ENCODE results near the gene CHAT.

The CHAT gene

DNA sequence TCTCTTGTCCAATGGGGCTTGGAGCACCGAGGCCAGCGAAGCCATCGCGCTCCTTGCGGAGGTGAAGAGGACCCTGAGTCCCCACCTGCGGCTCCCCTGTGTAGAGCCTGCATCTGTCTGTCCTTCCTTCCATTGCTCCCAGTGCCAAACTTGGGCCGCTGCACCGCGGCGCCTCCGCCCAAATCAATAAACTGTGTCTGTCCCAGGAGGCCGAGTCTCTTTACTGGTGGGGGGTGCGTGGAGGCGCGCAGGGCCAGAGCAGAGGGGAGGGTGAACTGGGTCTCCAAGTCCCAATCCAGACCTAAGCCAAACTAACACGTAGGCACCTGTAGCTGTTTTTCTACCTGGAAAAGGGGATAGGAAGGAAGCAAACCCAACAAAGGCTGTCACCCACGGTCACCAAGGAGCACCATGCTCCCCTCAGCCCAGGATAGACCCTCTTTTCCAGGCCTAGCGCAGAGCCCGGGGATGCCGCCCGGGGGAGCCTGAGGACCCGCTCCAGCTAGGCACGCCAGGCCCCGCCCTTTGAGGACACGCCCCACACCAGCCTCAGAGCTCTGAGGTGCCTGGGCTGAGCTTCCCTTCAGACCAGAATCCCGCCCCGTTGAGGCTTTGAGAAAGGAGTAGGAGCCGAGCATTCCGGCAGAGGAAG lies 1.2 kb upstream of the CHAT start:
- Histone ChIP-seq H3K27me3 (ENCODE audit: control insufficient read depth, insufficient read depth, low read length) (peaks cover 12% of the 10 kb centered on the region), H2AFZ (no peak overlapping the region), H3K36me3 (ENCODE audit: control insufficient read depth, insufficient read depth, low read length) (no peaks in the 10 kb centered on the region), H3K27ac (no peak overlapping the region), H3K9me3 (ENCODE audit: control insufficient read depth, low read length) (no peaks in the 10 kb centered on the region), H3K79me2 (no peaks in the 10 kb centered on the region), H3K4me2 (ENCODE audit: low read length) (no peak overlapping the region), H3K9ac (no peak overlapping the region), H3K4me3 (ENCODE audit: low read depth, low read length) (no peak overlapping the region), H3K4me1 (peaks cover 14% of the 10 kb centered on the region)
- TF ChIP-seq, protein P1, sequence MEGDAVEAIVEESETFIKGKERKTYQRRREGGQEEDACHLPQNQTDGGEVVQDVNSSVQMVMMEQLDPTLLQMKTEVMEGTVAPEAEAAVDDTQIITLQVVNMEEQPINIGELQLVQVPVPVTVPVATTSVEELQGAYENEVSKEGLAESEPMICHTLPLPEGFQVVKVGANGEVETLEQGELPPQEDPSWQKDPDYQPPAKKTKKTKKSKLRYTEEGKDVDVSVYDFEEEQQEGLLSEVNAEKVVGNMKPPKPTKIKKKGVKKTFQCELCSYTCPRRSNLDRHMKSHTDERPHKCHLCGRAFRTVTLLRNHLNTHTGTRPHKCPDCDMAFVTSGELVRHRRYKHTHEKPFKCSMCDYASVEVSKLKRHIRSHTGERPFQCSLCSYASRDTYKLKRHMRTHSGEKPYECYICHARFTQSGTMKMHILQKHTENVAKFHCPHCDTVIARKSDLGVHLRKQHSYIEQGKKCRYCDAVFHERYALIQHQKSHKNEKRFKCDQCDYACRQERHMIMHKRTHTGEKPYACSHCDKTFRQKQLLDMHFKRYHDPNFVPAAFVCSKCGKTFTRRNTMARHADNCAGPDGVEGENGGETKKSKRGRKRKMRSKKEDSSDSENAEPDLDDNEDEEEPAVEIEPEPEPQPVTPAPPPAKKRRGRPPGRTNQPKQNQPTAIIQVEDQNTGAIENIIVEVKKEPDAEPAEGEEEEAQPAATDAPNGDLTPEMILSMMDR (IDR thresholded peaks at IDR 0.05): no peak

DNA sequence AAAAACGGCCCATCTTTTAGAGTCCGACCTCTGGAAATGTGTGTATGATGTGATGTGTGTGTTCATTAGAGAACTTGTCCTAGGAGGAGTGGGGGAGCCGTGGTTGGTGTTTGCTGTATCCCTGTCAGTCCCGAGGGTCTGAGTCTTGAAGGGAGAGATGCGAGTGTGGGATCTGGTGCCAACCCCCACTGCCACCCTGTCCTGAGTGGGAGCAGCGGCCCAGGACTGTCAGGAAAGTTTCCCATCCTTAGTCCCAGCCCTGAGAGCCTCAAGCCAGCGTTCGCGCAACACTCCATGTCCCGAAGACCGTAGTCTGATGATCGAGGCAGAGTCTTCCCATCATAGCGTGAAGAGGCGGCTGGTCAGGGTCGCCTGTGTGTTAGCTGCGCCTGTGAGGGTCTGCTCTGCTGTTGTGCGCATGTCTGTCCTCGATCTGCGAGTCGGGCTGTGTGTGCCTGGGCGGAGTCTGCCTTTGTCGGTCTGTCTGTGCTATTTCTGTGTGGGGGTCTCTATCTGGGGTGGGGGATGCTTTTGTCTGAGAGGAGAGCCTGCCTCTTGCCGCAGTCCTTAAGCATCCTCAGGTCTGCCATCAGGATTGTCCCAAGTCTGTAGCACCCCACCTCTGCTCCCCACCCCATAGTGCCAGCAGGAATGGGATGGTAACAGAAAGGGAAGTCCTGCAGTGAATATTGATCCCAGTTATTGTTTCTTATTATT lies 514 bp upstream of the CHAT start:
- Histone ChIP-seq H3K9ac (no peak overlapping the region), H3K9me3 (ENCODE audit: control insufficient read depth, low read length) (no peaks in the 10 kb centered on the region), H3K36me3 (ENCODE audit: control insufficient read depth, insufficient read depth, low read length) (no peaks in the 10 kb centered on the region), H3K4me2 (ENCODE audit: low read length) (no peak overlapping the region), H3K4me1 (peaks cover 14% of the 10 kb centered on the region), H2AFZ (peak overlapping the region; percentile 28), H3K27me3 (ENCODE audit: control insufficient read depth, insufficient read depth, low read length) (peaks cover 10% of the 10 kb centered on the region), H3K27ac (no peak overlapping the region), H3K4me3 (ENCODE audit: low read depth, low read length) (no peak overlapping the region), H3K79me2 (no peaks in the 10 kb centered on the region)
- TF ChIP-seq, protein P1 (IDR thresholded peaks at IDR 0.05): no peak

DNA sequence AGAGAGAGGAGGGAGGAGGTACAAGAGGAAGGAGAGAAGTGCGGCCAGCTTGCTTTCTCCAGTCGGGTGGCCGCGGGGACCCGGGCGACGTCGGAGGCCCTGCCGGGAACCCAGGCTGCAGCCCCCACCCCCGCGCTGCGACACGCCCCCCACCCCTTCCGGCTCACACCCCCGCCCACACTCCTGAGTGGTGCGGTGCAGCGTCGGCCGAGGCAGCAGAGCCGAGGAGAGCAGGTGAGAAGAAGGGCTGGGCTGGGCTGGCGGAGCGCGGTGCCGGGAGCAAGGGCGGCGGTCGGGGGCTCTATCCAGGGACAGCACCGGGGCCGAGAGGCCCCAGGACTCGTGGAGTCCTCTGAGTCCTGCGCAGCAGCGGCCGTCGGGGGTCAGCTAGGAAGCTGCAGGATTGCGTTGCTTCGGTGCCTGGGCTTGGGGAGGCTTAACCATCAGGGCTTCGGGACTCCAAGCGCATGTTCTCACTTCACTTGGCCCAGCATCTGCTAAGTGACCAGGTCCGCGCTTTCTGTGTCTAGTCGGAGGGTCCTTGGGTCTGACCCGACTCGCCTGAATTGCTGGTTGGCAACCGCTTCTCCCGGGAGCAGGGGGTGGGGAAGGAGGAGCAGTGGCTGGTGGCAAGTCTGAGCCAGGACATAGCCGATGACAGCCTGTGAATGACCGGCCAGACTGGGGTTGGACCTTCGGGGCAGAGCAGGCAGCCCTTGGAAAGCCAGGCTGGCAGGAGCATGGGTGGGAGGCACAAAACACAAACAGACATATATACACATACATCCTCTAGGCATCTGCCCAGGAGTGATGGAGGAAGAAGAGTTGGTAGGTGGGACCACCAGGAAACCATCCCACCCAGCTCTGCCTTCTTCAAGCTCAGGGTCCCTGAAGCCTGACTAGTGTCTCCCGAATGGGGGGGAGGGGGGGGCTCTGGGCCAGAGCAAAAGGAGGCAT lies 683 bp downstream of the CHAT start:
- H3K9ac ChIP-seq: no peak overlapping the region
- H3K36me3 ChIP-seq (ENCODE audit: control insufficient read depth, insufficient read depth, low read length): no peaks in the 10 kb centered on the region
- H2AFZ ChIP-seq: no peak overlapping the region
- H3K27me3 ChIP-seq (ENCODE audit: control insufficient read depth, insufficient read depth, low read length): peaks cover 4% of the 10 kb centered on the region
- H3K4me3 ChIP-seq (ENCODE audit: low read depth, low read length): no peak overlapping the region
- peaks cover 14% of the 10 kb centered on the region for H3K4me1 ChIP-seq
- H3K79me2 ChIP-seq: no peaks in the 10 kb centered on the region
- H3K9me3 ChIP-seq (ENCODE audit: control insufficient read depth, low read length): no peaks in the 10 kb centered on the region
- TF ChIP-seq, protein P1 (IDR thresholded peaks at IDR 0.05): no peak
- no peak overlapping the region for H3K4me2 ChIP-seq (ENCODE audit: low read length)
- H3K27ac ChIP-seq: no peak overlapping the region

DNA sequence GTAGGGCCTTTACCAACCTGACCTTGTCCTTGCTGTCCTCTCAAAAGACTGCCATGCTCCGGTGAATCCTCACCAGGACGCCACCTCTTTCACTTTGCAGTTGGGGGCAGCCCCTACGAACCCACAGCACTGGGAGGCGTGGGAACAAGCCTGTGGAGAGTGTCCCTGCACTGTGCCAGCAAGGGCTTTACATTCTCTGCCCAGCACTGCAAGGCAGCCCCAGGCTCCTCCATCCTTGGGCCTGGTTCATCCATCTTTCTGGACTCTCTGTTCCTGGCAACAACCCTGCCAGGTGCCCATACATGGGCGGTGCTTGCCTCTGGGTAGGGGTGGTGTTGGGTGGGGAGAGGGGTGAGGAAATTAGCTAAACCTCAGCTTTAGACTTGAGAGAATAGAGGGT lies 1.4 kb downstream of the CHAT start:
- no peak overlapping the region for H3K4me2 ChIP-seq (ENCODE audit: low read length)
- H3K27me3 ChIP-seq (ENCODE audit: control insufficient read depth, insufficient read depth, low read length): peaks cover 4% of the 10 kb centered on the region
- no peaks in the 10 kb centered on the region for H3K9me3 ChIP-seq (ENCODE audit: control insufficient read depth, low read length)
- peaks cover 14% of the 10 kb centered on the region for H3K4me1 ChIP-seq
- H3K9ac ChIP-seq: no peak overlapping the region
- TF ChIP-seq, protein P1 (IDR thresholded peaks at IDR 0.05): no peak
- no peaks in the 10 kb centered on the region for H3K36me3 ChIP-seq (ENCODE audit: control insufficient read depth, insufficient read depth, low read length)
- H3K4me3 ChIP-seq (ENCODE audit: low read depth, low read length): no peak overlapping the region
- no peak overlapping the region for H2AFZ ChIP-seq
- H3K27ac ChIP-seq: no peak overlapping the region
- no peaks in the 10 kb centered on the region for H3K79me2 ChIP-seq

All from parathyroid adenoma (tissue), 2 donors.